ENCODE measurements around the gene IFNL1.

Gene IFNL1

DNA sequence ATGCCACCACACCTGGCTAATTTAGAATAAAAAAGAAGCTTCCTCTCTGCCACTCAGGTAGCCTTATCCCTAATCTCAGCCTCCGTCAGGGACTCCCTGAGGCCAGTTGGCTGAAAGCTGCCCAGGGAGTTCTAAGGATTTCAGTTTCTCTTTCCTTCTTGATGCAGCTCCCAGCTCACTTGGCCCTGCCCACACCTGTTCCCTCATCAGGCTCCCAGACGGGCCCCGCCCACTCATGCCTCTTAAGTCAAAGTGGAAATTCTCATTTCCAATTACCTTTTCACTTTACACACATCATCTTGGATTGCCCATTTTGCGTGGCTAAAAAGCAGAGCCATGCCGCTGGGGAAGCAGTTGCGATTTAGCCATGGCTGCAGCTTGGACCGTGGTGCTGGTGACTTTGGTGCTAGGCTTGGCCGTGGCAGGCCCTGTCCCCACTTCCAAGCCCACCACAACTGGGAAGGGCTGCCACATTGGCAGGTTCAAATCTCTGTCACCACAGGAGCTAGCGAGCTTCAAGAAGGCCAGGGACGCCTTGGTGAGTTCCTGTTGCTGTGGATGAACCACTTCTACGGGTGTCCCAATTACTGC lies at the start of gene IFNL1:
TSS of gene IFNL1 (plus strand) at position 353 of the 591 bp plus-strand sequence. CDS start at position 368, 15 bp downstream.
- no peak within 1 kb of the TSS for H3K4me3 ChIP-seq (ENCODE audit: control insufficient read depth, low read depth, low read length)
- TF ChIP-seq, protein P1, sequence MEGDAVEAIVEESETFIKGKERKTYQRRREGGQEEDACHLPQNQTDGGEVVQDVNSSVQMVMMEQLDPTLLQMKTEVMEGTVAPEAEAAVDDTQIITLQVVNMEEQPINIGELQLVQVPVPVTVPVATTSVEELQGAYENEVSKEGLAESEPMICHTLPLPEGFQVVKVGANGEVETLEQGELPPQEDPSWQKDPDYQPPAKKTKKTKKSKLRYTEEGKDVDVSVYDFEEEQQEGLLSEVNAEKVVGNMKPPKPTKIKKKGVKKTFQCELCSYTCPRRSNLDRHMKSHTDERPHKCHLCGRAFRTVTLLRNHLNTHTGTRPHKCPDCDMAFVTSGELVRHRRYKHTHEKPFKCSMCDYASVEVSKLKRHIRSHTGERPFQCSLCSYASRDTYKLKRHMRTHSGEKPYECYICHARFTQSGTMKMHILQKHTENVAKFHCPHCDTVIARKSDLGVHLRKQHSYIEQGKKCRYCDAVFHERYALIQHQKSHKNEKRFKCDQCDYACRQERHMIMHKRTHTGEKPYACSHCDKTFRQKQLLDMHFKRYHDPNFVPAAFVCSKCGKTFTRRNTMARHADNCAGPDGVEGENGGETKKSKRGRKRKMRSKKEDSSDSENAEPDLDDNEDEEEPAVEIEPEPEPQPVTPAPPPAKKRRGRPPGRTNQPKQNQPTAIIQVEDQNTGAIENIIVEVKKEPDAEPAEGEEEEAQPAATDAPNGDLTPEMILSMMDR (IDR thresholded peaks at IDR 0.05; ENCODE audit: control insufficient read depth, insufficient read depth, low read depth, low read length, missing control alignments) = no peak
- DNase-seq (ENCODE audit: low read depth) = no peak

DNA sequence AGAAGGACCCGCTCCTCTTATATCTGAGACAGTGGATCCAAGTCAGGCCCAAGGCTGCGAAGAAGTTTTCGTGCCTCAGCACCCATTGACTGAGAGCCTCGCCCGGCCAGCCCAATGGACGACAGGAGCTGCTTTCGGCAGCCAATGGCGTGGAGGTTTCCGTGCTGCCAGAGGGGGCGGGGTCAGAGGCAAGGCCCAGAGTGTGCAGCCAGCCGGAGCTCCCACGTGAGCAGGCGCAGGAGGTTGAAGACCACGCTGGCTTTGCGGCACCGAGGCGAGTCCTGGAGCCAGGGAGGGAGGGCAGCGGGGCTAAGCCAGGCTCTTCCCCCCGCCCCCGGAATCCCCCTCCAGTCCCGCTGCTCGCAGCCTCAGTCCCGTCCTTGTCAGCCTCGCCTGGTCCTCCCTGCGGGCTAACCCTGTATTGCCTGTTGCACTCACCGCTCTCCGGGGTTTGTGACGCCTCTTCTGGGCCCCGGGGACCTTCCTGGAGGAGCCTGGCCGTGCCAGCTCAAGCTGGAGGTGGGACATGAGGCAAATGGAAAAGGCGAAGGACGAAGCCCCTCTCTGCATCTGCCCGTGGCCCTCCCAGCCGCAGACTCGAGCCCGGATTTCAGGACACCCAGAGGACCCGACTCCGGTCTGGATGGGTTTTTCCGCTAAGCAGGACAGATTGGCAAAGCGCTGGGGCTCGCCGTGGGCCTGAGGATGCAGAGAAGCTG lies 49.1 kb upstream of the IFNL1 start:
- TF ChIP-seq, protein P1 (IDR thresholded peaks at IDR 0.05; ENCODE audit: control insufficient read depth, insufficient read depth, low read depth, low read length, missing control alignments) = no peak
- no peak for DNase-seq (ENCODE audit: low read depth)
- no peak overlapping the region for H3K4me3 ChIP-seq (ENCODE audit: control insufficient read depth, low read depth, low read length)

DNA sequence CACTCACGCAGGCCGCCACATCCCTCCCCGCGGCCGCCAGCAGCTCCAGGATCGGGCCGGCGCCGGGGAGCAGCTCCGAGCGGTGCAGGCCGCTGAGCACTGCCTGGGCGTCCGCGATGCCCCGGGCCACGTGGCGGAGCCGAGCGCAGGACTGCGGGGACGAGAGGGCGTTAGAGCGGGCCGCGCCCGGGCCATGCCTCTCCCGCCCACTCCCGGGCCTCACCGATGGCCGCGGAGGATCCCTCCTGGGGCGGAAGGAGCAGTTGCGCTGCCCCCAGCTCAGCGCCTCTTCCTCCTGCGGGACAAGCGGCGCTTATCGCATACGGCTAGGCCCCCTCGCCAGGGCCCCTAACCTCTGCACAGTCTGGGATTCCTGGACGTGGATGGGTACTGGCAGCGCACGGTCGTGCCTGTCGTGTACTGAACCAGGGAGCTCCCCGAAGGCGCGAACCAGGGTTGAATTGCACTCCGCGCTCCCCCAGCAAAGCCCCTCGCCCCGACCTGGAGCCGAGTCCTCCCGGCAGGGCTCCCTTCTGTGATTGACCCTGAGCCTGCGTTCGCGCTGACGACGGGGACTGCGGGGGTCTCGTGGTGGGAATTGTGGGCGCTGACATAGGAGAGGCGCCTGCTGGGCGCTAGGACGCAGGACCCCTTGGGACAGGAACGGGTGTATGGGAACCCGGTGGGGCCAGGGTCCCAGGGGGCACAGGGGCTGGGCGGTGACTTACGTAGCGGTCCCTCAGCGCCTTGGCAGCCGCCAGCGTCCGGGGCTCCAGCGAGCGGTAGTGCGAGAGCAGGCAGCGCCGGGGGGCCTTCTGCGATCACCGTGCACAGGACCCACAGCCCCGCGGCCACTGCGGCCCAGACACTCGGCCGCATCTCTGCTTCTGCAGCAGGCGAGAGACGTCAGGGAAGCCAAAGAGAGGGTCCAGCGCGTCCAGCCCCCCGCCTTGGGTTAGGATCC lies 48.2 kb upstream of the IFNL1 start:
- no peak for DNase-seq (ENCODE audit: low read depth)

DNA sequence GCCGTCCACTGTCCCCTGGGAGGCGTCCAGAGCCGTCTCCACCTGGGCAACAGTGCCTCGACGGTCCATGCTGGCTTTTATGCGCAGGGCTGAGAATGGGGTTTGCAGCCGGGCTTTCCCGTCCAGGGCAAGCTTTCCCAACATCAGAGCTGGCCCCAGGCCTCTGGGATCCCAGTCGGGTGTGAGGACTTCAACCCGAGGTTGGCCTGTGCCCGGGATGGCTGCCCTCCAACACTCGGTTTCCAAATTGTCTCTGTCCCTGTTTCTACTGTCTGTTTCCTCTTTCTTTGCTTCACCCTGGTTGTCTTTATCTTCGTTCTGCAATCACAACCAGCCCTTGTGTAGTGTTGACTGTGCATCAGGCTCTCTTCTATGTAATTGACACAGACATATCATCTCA lies 47.4 kb upstream of the IFNL1 start, which contains the start of gene IFNL4:
TSS of gene IFNL4 (minus strand) at position 51 of the 400 bp plus-strand sequence.
- H3K4me3 ChIP-seq (ENCODE audit: control insufficient read depth, low read depth, low read length) = no peak within 1 kb of the TSS
- TF ChIP-seq, protein P1 (IDR thresholded peaks at IDR 0.05; ENCODE audit: control insufficient read depth, insufficient read depth, low read depth, low read length, missing control alignments) = no peak
- no peak for DNase-seq (ENCODE audit: low read depth)

More for the DNA sequence above, 48.2 kb upstream of the IFNL1 start:
- H3K4me3 ChIP-seq (ENCODE audit: control insufficient read depth, low read depth, low read length) = no peak overlapping the region
- TF ChIP-seq, protein P1 (IDR thresholded peaks at IDR 0.05; ENCODE audit: control insufficient read depth, insufficient read depth, low read depth, low read length, missing control alignments) = no peak

DNA sequence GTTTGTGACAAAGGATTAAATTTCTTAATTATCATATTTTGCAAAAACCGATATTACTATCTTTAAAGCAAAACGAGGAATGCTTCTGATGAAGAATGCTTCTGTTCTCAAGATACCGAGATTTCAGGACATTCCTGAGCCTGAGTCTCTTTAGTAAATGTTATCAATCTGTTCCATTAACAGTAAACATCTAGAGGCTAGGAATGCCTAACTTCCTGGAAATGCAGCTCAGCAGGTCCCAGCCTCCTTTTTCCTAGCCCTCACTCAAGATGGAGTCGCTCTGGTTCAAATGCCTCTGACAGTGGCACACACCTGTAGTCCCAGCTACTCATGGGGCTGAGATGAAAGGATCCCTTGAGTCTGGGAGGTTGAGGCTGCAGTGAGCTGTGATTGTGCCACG lies 45.1 kb upstream of the IFNL1 start:
- no peak for DNase-seq (ENCODE audit: low read depth)
- H3K4me3 ChIP-seq (ENCODE audit: control insufficient read depth, low read depth, low read length) = no peak overlapping the region
- TF ChIP-seq, protein P1 (IDR thresholded peaks at IDR 0.05; ENCODE audit: control insufficient read depth, insufficient read depth, low read depth, low read length, missing control alignments) = no peak

DNA sequence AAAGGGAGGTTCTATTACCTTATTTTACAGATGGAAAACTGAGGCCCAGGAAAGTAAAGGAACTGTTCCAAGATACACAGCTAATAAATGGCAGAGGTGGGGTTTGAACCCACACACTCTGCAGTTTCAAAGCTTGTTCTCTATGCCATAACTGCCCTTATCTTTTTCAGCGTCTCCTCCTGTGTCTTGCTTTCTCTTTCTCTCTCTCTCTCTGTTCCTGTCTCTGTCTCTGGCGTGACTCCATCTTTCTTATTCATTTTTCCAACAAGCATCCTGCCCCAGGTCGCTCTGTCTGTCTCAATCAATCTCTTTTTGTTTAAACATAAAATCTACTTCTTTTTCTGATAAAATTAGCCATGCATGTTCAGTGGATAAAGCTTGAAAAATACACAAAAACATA lies 44.4 kb upstream of the IFNL1 start:
- DNase-seq (ENCODE audit: low read depth) = no peak

More for the DNA sequence above, 44.4 kb upstream of the IFNL1 start:
- no peak overlapping the region for H3K4me3 ChIP-seq (ENCODE audit: control insufficient read depth, low read depth, low read length)
- TF ChIP-seq, protein P1 (IDR thresholded peaks at IDR 0.05; ENCODE audit: control insufficient read depth, insufficient read depth, low read depth, low read length, missing control alignments) = no peak

Measured in AG09309 (cell line).